NCI-H2029 (cell line): ENCODE data around the gene DUSP12.
"Not testable (repeated sequence)": the region's sequence is repeated elsewhere in the genome, so short reads cannot be mapped to it uniquely, and the experiment has no call there.

Experiments used
- DNase-seq: peaks from one replicate; lab custom pipeline; 2025; lab: John Stamatoyannopoulos, UW

Gene DUSP12, protein sequence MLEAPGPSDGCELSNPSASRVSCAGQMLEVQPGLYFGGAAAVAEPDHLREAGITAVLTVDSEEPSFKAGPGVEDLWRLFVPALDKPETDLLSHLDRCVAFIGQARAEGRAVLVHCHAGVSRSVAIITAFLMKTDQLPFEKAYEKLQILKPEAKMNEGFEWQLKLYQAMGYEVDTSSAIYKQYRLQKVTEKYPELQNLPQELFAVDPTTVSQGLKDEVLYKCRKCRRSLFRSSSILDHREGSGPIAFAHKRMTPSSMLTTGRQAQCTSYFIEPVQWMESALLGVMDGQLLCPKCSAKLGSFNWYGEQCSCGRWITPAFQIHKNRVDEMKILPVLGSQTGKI

DNA sequence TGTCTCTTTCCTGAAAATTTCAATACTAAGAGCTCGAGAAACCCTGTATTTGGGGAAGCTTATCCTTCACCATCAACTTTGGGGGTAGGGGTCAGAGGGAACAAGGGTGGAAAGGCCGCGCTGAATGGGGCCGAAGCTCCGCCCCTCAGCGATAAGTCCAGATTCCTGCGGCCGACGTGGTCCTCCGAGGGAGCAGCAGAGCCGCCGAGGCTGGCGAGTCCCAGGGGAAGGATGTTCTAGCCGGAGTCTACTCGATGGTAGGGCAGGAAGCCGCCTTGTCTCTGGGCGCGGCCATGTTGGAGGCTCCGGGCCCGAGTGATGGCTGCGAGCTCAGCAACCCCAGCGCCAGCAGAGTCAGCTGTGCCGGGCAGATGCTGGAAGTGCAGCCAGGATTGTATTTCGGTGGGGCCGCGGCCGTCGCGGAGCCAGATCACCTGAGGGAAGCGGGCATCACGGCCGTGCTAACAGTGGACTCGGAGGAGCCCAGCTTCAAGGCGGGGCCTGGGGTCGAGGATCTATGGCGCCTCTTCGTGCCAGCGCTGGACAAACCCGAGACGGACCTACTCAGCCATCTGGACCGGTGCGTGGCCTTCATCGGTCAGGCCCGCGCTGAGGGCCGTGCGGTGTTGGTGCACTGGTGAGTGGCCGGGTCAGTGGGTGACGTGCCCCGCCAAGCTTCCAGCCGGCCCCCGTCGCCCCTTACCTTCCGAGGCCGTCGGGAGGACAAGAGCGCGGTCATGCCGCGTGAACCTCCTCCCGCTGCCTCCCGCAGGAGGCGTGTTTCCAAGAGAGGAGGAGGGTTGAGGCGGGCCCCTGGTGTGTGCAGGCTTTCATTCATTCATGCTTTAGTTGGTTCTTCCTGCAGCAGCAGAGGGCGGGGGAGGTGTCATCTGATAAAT lies at the start of gene DUSP12:
Gene DUSP12 (plus strand): TSS at position 278 of the 899 bp plus-strand sequence. CDS start 16 bp downstream, at position 294.
- DNase-seq = peak; percentile 96

DNA sequence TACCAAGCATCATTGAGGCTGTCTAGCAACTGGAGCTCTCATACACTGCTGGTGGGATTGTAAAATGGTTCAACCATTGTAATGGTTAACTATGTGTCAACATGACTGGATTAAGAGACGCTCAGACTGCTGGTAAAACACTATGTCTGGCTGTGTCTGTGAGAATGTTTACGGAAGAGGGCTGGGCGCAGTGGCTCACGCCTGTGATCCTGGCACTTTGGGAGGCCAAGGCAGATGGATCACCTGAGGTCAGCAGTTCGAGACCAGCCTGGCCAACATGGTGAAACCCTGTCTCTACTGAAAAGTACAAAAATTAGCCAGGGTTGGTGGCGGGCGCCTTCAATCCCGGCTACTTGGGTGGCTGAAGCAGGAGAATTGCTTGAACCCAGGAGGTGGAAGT lies 47.3 kb upstream of the DUSP12 start:
- no peak for DNase-seq

DNA sequence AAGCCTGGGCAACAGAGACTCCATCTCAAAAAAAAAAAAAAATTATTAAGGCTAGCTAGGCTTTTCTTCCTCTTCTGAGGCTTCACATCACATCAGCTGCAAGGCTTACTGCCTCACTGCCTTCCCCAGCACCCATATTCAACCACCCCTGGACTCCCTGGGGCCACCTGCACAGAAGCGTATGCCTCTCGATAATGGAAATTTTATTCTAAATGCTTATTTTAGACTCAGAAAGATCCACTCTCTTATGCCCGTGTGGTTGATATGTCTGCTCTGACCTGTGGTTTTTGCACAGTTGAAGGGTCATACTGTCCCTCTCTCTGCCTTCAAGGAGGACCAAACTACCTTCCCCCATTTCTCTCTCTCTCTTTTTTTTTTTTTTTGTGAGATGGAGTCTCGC lies 44.0 kb upstream of the DUSP12 start:
- DNase-seq = no peak

DNA sequence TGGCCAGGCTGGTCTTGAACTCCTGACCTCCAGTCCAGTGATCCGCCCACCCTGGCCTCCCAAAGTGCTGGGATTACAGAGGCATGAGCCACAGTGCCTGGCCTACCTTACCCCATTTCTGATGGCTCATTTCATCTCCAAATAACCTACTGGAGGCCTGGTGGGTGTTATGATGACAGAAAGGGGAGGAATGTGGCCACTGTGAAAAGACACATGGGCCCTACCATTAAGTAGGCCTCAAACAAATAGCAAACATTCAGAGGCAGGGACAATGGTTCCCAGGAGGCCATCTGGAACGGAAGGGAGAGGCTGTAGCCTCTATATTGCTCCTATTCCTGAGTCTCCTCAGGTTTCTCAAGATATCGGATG lies 43.5 kb upstream of the DUSP12 start:
- DNase-seq = no peak

DNA sequence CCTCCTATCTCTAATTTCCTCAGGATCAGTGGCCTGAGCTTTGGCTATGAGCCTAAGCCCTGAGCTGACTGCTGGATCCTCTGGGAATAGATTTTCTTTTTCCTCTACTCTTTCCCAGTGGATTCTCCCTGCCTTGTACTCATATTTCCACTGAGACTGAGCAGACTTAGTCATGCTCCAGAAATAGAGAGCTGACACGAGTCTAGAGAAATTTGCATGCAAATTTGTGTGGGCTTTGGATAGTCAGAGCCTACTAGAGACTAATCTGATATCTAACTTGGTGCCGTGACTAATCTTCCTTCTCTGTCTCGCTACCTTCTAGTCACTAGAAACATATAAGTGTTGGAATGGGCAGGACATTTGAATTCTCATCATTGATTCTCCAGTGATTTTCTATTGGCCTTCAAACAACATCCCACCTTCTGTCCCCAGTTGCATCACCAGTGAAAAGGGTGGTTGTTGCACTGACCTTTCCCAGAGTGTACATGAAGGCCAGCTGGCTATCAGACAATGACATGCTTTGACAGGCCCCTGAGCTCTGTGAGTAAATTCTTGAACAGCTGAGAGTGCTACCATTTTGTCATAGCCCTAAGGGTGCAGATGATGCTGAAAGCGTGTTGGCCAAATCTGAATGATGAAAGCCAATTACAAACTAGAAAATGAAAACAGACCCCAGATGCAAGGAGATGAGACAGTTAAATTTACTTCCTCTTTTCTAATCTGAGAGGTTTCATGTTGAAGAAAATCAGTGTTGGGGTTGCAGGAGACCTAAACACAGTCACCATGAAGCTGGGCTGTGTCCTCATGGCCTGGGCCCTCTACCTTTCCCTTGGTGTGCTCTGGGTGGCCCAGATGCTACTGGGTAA lies 42.9 kb upstream of the DUSP12 start, which contains the start of gene FCRLA:
Gene FCRLA (plus strand): TSS at position 748 of the 866 bp plus-strand sequence. CDS start 36 bp downstream, at position 784.
- no peak for DNase-seq

DNA sequence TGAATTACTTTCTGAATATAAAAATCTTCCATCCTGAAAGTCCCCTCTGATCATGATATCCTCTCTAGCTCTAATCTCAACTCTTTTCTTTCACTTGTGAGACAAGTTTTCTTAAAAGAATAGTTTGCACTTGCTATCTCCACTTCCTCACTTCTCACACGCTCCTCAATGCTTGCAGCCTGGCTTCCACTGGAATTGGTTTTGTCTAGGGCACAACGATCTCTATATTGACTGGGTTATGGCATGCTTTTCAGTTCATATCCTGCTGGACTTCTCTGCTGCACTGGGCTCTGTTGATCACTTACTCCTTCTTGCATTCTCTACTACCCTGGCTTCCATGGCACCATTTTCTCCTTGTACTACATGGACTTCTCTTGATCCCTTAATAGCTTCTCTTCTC lies 42.1 kb upstream of the DUSP12 start:
- no peak for DNase-seq

DNA sequence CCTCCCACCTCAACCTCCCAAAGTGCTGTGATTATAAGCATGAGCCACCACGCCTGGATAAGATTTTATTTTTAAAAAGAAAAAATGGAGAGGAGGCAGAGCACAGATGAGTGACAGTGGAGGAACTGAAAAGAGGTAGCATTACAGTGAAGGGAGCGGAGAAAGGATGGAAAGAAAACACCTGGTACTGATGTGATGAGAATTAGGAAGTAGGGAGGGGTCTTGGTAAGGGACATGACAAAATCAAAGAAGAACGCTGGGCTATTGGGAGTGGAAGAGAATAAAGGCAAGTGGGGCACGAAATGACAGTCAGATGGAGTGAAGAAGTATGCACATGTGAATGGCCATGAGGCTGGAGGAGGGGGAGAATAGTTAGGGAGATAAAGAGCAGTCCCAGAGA lies 40.2 kb upstream of the DUSP12 start:
- no peak for DNase-seq

DNA sequence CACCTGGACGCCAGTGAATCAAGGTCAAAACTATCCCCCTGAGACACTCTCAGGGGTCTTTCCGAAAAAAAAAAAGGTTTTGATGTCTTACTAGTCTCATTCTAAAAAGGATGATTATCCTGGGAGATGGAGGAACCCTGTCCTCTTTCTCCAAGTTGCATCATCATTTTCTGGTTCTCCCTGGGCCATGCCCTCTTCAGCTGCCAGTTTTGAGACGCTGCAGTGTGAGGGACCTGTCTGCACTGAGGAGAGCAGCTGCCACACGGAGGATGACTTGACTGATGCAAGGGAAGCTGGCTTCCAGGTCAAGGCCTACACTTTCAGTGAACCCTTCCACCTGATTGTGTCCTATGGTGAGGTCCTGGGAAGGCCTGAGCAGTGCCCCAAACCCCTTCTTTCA lies 39.0 kb upstream of the DUSP12 start:
- DNase-seq = no peak

DNA sequence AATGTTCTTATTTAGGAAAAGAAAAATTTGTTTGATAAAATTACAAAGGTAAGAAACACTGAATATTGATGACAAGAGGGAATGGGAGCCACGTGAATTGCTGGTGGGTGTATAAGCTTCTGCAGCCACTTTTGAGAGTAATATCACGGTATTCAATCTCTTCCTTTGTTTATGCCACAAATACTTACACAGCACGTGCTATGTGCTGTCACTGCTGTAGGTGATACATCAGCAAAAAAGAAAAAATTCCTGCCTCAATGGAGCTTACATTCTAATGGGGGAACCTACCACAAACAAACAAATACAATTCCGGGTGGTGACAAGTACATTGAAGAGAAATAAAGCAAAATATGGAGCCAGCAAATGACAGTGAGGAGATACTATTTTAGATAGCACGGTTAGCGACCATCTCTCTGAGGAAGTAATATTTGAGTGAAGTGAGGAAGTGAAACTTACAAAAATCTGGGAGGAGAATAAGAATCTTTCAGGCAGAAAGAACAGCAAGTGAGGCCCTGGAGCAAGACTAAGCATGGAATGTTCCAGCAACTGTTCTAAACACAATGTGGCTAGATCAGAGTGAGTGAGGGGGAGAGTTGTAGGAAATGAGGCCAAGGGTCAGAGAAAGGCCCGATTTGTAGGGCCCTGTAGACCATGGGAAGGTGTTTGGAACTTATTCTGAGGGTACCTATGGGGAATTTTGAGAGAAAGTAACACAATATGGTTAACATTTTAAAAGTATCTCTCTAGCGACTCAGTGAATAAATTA lies 30.8 kb upstream of the DUSP12 start:
- DNase-seq = no peak

DNA sequence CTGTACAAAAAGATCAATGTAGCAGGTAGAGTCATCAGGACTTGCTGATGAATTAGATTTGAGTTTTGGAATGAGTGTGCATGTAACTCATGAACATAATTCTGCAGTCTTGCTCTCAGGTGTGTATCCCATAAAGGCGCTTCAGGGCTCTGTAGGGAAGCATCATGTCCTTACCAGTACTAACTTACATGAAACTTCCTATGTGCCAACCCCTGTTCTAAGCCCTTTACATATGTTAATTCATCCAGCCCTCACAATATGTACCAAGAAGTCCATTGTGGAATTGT lies 30.3 kb upstream of the DUSP12 start:
- no peak for DNase-seq

DNA sequence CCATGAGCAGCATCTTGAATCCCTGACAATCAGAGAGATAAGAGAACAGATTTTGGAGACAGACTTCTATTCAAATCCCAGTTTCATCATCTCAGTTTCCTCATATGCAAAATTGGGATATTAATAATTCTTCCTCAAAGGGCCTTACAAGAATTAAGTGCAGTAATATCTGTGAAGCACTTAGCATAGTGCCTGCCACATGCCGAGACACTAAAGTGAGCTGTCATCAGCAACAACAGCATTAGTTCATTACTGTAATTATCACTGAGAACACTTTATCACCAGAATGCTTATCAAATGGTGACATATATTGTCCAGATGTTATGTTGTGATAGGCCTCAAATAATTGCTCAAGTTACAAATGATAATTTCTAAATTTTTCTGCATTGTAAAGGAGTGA lies 29.2 kb upstream of the DUSP12 start:
- DNase-seq = no peak

DNA sequence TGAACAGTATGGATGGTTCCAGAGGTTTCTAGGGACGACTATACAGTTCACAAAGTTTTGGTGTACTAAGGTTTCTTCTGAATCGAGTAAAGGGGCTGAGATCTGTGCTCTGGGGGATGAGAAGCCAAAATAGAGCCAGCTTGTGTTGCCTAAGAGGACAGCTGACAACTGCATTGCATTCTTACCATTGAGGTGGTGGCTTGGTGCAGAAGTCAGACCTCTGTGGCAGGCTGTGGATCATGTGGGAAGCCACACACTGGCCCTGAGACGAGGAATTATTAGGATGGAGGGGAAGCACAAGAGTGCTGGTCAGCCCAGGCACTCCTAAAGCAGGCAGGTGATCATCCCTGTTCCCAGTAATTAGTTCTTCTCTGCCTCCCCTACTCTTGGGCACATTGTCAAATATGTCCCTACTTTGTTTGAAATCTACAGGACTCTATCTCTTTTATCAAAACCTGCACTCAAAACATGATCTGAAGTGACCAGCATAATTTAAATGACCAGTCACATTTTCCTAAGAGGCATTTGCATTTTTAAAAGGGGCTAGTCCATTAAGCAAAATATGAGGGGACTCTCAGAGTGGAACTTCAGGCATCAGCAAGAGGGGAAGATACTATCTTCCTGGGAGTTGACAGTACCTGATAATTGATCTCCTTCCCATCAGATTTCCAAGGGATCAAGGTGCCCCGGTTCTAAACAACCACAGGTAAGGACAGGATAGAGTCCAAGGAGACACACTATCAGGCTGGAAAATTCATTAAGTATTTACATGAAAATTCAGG lies 28.4 kb upstream of the DUSP12 start, which contains the start of gene FCRLB:
Gene FCRLB (plus strand): TSS at position 589 of the 782 bp plus-strand sequence. CDS start 1,129 bp downstream, outside the sequence.
- DNase-seq = no peak

DNA sequence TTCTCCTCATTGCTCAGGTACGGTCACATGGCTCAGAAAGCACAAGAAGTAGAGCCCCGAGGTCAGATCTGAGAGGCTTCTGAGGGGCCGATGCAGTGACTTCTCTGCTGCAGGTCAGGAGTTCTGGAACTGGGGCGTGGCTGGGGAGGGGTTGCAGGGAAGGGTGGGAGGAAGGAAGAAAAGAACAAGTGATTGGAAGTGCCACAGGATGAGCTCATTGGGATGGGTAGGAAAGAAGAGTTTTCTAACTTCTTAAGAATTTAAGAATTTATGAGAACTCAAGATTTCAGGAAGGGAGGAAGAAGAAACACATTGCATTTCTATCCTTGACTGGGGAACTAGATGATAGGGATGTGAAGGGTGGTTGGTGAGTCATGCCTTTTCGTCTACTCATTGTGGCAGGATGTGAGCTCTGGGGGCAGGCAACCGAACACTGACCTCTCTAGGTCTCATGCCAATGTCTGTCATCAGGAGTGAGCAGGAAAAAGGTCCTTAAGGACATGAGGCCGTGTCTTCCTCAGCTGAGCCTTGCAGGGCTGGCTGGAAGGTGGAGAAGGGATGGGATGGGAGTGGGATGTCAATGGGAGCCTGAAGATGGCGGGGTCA lies 27.7 kb upstream of the DUSP12 start:
- no peak for DNase-seq

DNA sequence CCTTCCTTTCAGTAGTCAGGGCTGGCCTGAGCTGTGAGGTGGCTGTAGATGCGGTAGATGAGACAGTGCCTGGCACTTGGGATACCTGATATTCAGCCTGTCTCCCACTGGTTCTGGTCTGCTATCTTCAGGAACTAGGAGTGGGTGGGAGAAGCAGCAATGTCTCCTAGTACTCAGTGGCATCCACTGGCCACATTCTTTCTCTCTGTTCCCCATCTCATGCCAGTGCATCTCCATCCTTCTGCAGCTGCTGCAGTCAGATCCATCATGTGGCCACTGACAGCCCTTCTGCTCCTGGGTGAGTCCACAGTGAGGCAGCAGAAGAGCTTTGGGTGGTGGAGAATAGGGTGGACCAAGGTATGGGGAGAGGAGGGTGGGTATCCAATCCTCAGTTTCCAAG lies 27.2 kb upstream of the DUSP12 start:
- no peak for DNase-seq

DNA sequence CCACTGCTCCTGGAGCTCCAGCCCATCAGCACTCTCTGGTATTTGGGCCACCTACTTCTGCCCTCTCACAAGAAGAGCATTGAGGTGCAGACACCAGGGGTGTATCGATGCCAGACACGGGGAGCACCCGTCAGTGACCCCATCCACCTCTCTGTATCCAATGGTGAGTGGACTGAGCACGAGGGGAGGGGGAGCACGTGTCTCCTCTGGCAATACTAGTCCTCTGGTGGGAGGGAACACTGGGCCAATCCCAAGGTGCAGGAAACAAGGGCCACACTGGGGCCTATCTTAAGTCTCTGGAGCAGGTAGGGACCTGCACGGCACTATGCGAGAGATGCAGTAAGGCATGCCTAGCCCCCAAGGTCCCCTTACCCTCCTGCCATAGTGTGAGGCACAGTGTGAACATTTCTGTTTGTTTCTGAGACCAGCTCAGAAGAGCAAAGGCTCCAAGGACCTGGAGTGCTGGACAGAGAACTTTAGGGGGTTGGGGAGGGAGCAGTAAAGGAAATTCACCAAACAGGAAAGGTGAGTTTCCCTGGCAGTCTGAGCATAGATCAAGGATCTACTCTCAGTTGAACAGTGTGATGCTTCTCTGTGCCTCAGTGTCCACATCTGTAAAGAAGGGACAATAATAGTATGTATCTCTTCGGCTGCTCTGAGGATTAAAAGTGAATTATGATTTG lies 26.0 kb upstream of the DUSP12 start:
- DNase-seq = no peak

DNA sequence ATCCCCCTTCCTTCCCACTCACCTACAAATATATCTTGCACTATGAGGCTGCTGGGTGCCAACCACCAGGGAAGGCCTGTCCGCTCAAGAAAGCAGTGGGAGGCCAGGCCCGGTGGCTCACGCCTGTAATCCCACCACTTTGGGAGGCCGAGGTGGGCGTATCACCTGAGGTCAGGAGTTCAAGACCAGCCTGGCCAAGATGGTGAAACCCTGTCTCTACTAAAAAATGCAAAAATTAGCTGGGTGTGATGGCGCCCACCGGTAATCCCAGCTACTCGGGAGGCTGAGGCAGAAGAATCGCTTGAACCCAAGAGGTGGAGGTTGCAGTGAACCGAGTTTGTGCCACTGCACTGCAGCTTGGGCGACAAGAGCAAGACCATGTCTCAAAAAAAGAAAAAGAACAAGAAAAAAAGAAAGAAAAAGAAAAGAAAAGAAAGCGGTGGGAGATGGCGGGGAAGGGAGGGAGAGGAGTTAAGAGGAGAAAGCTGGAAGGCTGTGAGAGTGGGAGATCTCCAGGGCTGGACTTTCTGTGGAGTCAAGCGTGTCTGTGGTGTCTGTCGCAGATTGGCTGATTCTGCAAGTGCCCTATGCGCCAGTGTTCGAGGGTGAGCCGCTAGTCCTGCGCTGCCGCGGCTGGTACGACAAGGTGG lies 24.2 kb upstream of the DUSP12 start:
- DNase-seq = not testable (repeated sequence)

DNA sequence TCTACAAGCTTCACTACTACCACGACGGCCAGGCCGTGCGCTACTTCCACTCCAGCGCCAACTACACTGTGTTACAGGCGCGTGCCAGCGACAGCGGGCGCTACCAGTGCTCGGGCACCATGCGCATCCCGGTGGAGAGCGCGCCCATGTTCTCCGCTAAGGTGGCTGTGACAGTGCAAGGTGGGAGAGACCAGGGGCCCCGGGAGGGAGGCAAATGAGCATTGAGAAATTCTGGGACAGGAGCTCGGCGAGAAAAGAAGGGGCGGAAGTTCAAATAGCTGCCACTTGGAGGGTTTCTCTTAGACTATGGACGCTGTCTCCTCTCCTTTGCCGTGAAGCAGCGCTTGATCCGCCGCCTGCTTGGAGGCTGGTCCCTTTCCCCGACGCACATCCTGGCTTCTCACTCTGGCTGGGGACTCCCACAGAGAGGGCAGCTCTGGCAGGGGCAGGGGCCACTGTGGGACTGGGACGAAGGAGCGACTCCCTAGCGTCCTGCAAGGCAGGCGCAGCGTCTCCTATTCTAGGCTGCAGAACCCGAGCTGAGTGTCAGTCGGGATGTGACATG lies 23.6 kb upstream of the DUSP12 start:
- no peak for DNase-seq

DNA sequence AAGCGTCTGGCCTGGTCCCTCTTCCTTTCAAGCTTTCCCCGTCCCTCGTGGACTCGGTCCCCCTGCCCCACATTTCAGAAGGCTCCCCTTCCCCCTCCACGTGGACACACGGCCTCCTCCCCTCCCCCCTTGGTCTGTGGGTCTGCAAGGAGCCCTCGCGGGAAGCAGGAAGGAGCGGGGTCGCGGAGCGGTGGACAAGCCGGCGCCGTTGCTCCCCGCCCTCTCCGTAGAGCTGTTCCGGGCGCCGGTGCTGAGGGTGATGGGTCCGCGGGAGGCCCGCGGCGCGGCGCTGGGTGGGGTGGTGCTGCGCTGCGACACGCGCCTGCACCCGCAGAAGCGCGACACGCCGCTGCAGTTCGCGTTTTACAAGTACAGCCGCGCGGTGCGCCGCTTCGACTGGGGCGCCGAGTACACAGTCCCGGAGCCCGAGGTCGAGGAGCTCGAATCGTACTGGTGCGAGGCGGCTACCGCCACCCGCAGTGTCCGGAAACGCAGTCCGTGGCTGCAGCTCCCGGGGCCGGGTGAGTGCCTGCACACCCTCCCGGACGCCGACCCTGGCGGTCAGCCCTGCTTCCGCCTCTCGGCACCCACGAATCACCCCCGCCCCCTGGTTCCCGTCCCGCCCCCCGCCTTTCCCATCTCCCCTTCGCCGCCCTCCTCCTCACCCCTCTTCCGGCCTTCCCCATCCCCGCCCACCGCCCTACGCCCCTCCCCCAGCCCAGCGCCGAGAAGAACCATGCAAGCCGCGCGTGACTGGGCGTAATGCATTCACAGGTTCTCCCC lies 22.9 kb upstream of the DUSP12 start:
- DNase-seq = peak; percentile 9
